ENCODE results near the gene TMEM109. TPM values are rescaled to one million over a fixed set of nuclear protein-coding genes. Genes with fewer than 3 reads are reported as not detected.

TMEM109 gene
- total RNA-seq, 1 donor from 2014 or later = 70.9 TPM

GRCh38 chr11:60925868-60926267 is 11.9 kb downstream of the TMEM109 start:
- no peak for DNase-seq (ENCODE audit: low read depth, low spot score)

- no peak for DNase-seq (ENCODE audit: low read depth, low spot score)
Observed at GRCh38 chr11:60926500-60926899, 12.5 kb downstream of the TMEM109 start.

- no peak for DNase-seq (ENCODE audit: low read depth, low spot score)
Observed at GRCh38 chr11:60927061-60927592, 13.2 kb downstream of the TMEM109 start.

- DNase-seq (ENCODE audit: low read depth, low spot score) = no peak
Observed at GRCh38 chr11:60927600-60927999, 13.6 kb downstream of the TMEM109 start.

- no peak for DNase-seq (ENCODE audit: low read depth, low spot score)
Observed at GRCh38 chr11:60928563-60929001, 14.6 kb downstream of the TMEM109 start.

GRCh38 chr11:60929764-60930163 is 15.8 kb downstream of the TMEM109 start:
- no peak for DNase-seq (ENCODE audit: low read depth, low spot score)

- no peak for DNase-seq (ENCODE audit: low read depth, low spot score)
Observed at GRCh38 chr11:60930394-60930793, 16.4 kb downstream of the TMEM109 start.

- no peak for DNase-seq (ENCODE audit: low read depth, low spot score)
Observed at GRCh38 chr11:60931917-60932316, 18.0 kb downstream of the TMEM109 start.

GRCh38 chr11:60932605-60933356 is 18.8 kb downstream of the TMEM109 start:
- no peak for DNase-seq (ENCODE audit: low read depth, low spot score)

GRCh38 chr11:60933416-60934123 is 19.6 kb downstream of the TMEM109 start:
- no peak for DNase-seq (ENCODE audit: low read depth, low spot score)

GRCh38 chr11:60934124-60934789 is 20.3 kb downstream of the TMEM109 start:
- DNase-seq (ENCODE audit: low read depth, low spot score) = no peak

GRCh38 chr11:60934790-60935605 is 21.0 kb downstream of the TMEM109 start:
- no peak for DNase-seq (ENCODE audit: low read depth, low spot score)

GRCh38 chr11:60935676-60936442 is 21.9 kb downstream of the TMEM109 start:
- no peak for DNase-seq (ENCODE audit: low read depth, low spot score)

GRCh38 chr11:60936467-60937143 is 22.6 kb downstream of the TMEM109 start:
- DNase-seq (ENCODE audit: low read depth, low spot score) = no peak

GRCh38 chr11:60937144-60937527 is 23.2 kb downstream of the TMEM109 start:
- DNase-seq (ENCODE audit: low read depth, low spot score) = no peak

- no peak for DNase-seq (ENCODE audit: low read depth, low spot score)
Observed at GRCh38 chr11:60937811-60938210, 23.9 kb downstream of the TMEM109 start.

GRCh38 chr11:60938500-60938899 is 24.5 kb downstream of the TMEM109 start:
- no peak for DNase-seq (ENCODE audit: low read depth, low spot score)

- no peak for DNase-seq (ENCODE audit: low read depth, low spot score)
Observed at GRCh38 chr11:60939301-60939700, 25.3 kb downstream of the TMEM109 start.

GRCh38 chr11:60939855-60940254 is 25.9 kb downstream of the TMEM109 start:
- DNase-seq (ENCODE audit: low read depth, low spot score) = no peak
